ENCODE data around the gene UCK2.

UCK2 gene

DNA sequence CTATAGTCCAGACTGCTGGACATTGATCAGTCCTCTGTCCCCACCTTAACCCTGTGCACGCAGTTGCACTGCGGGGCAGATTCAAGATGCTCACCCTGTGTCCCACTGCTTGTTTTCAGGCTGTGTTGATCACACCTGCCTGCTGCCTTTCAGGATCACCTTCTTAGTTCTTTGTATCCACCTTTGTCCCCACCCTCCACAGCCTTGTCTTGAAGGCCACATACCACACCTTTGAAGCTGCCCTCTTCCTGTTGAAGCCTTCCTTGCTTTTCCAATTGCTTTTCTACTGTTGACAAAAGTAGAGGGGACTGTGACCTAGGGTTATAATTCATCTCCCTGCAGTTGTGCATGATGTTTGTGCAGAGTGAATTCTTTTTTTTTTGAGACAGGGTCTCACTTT, 32.7 kb downstream of the UCK2 start:
- no peak overlapping the region for H3K4me2 ChIP-seq
- no peak overlapping the region for H3K4me3 ChIP-seq
- peaks cover 100% of the 10 kb centered on the region for H4K20me1 ChIP-seq
- H3K9me3 ChIP-seq: no peaks in the 10 kb centered on the region
- peaks cover 59% of the 10 kb centered on the region for H3K4me1 ChIP-seq
- no peak for TF ChIP-seq Cebpa-rat (IDR thresholded peaks at IDR 0.05)
- H3K9ac ChIP-seq: no peak overlapping the region
- H3K27me3 ChIP-seq: no peaks in the 10 kb centered on the region
- peaks cover 21% of the 10 kb centered on the region for H3K36me3 ChIP-seq
- no peak overlapping the region for H3K27ac ChIP-seq

DNA sequence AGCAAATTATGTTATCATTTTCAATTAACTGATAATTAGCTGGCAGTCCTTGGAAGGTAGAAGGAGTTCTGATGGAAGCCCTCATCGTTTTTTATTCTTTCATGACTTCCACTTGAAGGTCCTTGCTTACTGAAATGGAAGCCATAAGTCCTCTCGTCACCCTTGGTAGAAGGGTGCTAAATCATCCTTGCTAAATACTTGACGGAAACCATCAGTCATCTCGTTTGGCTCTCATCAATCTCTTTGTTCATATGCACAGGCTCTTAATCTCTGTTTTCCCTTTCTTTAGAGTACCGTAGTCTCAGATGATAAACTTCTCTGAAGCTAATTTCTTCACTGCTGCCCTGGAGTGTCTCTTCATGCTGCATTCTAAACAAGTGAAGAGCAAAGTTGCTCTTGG, 34.5 kb downstream of the UCK2 start:
- H4K20me1 ChIP-seq: peaks cover 100% of the 10 kb centered on the region
- no peaks in the 10 kb centered on the region for H3K9me3 ChIP-seq
- TF ChIP-seq Cebpa-rat (IDR thresholded peaks at IDR 0.05): no peak
- H3K9ac ChIP-seq: no peak overlapping the region
- no peak overlapping the region for H3K4me3 ChIP-seq
- peak overlapping the region; percentile 52 for H3K4me2 ChIP-seq
- peaks cover 32% of the 10 kb centered on the region for H3K36me3 ChIP-seq
- H3K4me1 ChIP-seq: peaks cover 45% of the 10 kb centered on the region
- H3K27ac ChIP-seq: no peak overlapping the region
- H3K27me3 ChIP-seq: no peaks in the 10 kb centered on the region

DNA sequence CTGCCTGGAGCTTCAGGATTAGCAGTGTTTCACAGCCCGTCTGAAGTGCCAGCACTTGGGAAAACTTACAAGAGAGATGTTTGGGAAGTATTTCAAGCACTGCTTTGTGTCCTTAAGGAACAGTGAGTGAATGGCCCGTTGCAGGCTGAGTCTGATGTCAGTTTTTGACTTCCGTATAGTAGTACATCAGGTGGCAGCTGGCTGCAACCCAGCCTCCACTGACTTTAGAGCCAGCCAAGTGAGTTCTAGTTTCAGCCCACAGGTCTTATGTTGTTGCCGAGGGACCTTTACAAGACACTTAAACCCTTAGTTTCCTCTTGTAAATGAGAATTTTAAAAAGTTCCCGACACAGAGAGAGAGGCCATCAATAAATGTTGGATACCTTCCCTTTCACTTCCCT, 35.0 kb downstream of the UCK2 start:
- Histone ChIP-seq H4K20me1 (peaks cover 100% of the 10 kb centered on the region), H3K36me3 (peaks cover 32% of the 10 kb centered on the region), H3K9me3 (no peaks in the 10 kb centered on the region), H3K27me3 (no peaks in the 10 kb centered on the region), H3K4me2 (peak overlapping the region; percentile 52), H3K9ac (no peak overlapping the region), H3K27ac (no peak overlapping the region), H3K4me3 (no peak overlapping the region), H3K4me1 (peaks cover 40% of the 10 kb centered on the region)
- TF ChIP-seq Cebpa-rat (IDR thresholded peaks at IDR 0.05): no peak

DNA sequence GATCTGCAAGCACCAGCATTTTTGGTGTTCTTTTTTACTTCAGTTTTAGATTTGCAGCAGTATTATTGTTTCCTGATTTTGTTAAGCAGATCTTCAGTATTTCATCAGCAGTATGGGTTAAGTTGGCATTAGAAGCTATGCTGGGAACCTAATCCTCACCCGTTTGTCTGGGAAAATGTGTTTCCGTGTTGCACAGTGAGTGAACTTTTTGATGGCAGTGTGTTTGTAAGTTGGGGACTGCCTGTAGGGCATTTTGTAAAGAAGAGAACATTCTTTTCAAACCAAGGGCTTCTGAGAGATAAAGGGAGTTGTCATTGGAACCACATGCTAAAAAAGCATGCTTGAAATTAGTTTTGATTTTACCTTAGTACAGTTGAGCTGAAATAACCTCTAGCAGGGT, 35.9 kb downstream of the UCK2 start:
- no peak overlapping the region for H3K27ac ChIP-seq

DNA sequence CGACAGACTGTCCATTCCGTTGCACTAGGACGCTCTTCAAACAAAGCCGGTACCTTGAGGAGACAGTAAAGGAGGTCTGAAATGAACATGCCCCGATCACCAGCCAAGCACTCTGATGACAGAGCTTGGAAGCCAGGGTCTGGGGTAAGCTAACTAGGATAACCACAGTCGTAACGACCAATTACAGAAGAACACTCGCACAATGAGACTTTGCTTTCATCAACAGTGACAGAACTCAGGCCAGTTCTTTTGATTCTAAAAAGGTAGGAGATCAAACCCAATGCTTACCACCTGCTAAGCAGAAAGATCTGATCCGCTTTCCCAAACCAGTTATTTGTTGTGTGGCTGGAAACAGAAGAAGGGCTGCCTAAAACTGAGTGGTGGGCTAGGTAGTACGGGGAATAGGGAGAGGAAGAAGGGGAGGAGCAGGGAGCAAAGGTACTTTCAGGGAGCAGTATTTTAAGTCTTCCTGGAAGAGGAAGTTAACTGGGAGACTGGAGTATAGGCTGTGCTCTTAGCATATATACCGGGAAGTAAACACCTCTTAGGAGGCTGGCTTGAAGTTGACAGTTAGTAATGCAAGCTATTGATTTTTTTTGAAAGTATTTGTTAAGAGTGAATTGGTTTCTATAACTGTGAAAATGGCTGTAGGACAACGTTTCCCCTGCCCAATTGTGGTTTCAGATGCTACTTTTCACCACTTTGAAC, 38.4 kb downstream of the UCK2 start:
- TF ChIP-seq Cebpa-rat (IDR thresholded peaks at IDR 0.05): no peak
- Histone ChIP-seq H3K4me1 (peaks cover 54% of the 10 kb centered on the region), H3K4me2 (no peak overlapping the region), H3K4me3 (no peak overlapping the region), H4K20me1 (peaks cover 100% of the 10 kb centered on the region), H3K36me3 (peaks cover 17% of the 10 kb centered on the region), H3K27ac (no peak overlapping the region), H3K27me3 (no peaks in the 10 kb centered on the region), H3K9ac (no peak overlapping the region), H3K9me3 (0 out of 2 replicates have a peak, but pooled peaks cover 7% of the 10 kb centered on the region)

More for the DNA sequence above, 35.9 kb downstream of the UCK2 start:
- Histone ChIP-seq H3K9ac (no peak overlapping the region), H3K9me3 (0 out of 2 replicates have a peak, but pooled peaks cover 7% of the 10 kb centered on the region), H3K4me3 (no peak overlapping the region), H3K4me1 (peaks cover 36% of the 10 kb centered on the region), H4K20me1 (peaks cover 100% of the 10 kb centered on the region), H3K4me2 (no peak overlapping the region), H3K27me3 (no peaks in the 10 kb centered on the region), H3K36me3 (peaks cover 32% of the 10 kb centered on the region)
- TF ChIP-seq Cebpa-rat (IDR thresholded peaks at IDR 0.05): no peak

DNA sequence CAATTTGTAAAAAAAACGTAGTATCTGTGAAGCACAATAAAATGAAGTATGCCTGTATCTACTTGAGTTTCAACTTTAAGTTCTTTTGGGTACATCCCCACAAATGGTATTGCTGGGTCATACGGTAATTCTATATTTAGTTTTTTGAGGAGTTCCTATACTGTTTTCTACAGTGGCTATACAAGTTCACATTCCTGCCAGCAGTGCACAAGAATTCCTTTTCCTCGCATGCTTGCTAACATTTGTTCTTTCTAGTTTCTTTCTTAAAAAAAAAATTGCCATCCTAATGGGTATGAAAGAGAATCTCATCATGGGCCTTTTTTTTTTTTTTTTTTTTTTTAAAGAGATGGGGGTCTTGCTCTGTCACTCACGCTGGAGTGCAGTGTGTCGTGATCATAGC, 41.9 kb downstream of the UCK2 start:
- peaks cover 98% of the 10 kb centered on the region for H4K20me1 ChIP-seq
- no peak overlapping the region for H3K9ac ChIP-seq
- no peak overlapping the region for H3K4me3 ChIP-seq
- TF ChIP-seq Cebpa-rat (IDR thresholded peaks at IDR 0.05): no peak
- H3K9me3 ChIP-seq: peaks cover 26% of the 10 kb centered on the region
- H3K27ac ChIP-seq: no peak overlapping the region
- H3K36me3 ChIP-seq: peaks cover 22% of the 10 kb centered on the region
- peaks cover 9% of the 10 kb centered on the region; the same call in 1 of the 2 replicates for H3K27me3 ChIP-seq
- peaks cover 59% of the 10 kb centered on the region for H3K4me1 ChIP-seq
- peak overlapping the region; percentile 85 for H3K4me2 ChIP-seq

DNA sequence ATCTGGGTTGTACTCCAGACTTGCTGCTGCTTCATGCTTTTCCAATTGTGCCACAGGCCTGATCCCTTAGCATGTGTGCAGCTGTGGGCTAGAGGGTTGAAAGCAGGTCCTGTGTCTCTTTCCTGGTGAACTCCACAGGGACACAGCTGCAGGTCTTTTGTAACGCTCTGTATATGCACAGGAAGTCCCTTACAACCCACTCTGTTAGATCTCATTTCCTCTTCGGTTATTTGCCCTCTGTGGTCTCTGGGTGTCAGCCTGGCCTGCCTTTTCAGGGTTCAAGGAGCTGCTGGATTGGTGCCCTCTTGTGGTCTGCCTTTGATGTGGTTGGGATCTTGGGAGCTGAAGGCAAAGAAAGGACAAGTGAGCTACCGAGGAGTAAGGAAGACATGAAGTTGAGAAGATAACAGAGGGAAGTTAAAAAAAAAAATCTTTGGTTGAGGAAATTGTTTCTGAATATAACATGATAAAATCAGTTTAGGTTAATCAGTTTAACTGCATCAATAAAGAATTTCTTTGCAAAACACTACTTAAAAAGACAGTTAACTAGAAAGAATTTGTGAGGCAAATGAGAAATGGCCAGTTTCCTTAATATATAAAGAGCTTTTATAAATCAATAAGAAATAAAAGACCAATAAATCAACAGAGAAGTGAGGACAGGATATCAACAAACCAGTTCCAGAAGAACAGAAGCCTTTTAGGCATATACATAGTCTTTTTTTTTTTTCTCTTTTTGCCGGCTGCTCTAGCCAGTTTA, 44.1 kb downstream of the UCK2 start:
- TF ChIP-seq Cebpa-rat (IDR thresholded peaks at IDR 0.05): peak; percentile 73
- Histone ChIP-seq H3K9ac (no peak overlapping the region; the same call in 1 of the 2 replicates), H3K27me3 (peaks cover 9% of the 10 kb centered on the region; the same call in 1 of the 2 replicates), H4K20me1 (peaks cover 98% of the 10 kb centered on the region), H3K4me3 (no peak overlapping the region; the same call in 1 of the 2 replicates), H3K9me3 (peaks cover 26% of the 10 kb centered on the region), H3K4me2 (peak overlapping the region; percentile 85), H3K27ac (peak overlapping the region; percentile 74), H3K36me3 (peaks cover 8% of the 10 kb centered on the region), H3K4me1 (peaks cover 75% of the 10 kb centered on the region)

DNA sequence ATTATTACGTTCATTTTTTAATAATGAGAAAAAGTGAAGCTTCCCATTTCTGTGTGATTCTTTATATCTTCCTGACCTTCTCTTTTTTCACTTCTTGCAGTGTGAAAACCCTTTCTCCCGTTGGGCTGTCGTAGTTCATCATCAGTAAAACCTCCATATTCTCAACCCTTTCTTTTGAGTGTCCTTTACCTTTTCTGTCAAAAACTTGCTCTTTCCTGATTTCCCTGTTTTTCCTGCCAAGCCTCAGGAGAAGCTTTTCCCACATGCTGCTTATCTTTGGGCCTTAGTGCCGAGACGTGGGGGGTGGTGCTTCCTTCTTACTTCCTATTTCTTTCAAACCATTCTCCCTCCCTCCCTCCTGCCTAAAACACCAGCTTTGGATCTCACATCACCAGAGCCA, 46.1 kb downstream of the UCK2 start:
- Histone ChIP-seq H3K4me3 (no peak overlapping the region), H3K4me2 (no peak overlapping the region; the same call in 1 of the 2 replicates), H3K9me3 (peaks cover 39% of the 10 kb centered on the region)

DNA sequence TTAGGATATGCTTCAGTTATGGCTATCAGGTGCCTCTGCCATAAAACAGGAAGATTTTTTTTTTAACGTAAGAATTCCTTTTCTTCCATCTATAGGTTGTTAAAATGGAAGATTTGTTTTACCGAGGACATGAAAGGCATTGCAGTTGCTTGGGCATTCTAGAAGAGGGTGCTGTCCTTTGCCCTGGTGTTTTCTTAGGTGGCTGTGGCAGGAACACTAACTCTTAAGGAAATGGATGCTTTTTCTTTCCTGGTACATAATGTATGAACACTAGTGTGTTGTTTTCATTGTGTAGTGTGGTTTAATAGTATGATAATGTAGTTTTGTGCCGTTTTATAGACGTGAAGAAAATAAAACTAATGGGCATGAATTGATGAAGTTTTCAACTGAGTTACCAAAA, 47.2 kb downstream of the UCK2 start:
- peaks cover 9% of the 10 kb centered on the region; the same call in 1 of the 2 replicates for H3K27me3 ChIP-seq
- peaks cover 67% of the 10 kb centered on the region for H3K4me1 ChIP-seq
- H3K9me3 ChIP-seq: peaks cover 46% of the 10 kb centered on the region
- no peak overlapping the region for H3K27ac ChIP-seq
- H4K20me1 ChIP-seq: peaks cover 98% of the 10 kb centered on the region
- H3K36me3 ChIP-seq: peaks cover 29% of the 10 kb centered on the region
- TF ChIP-seq Cebpa-rat (IDR thresholded peaks at IDR 0.05): no peak
- no peak overlapping the region for H3K9ac ChIP-seq
- no peak overlapping the region for H3K4me3 ChIP-seq
- peak overlapping the region; percentile 78 for H3K4me2 ChIP-seq

More for the DNA sequence above, 46.1 kb downstream of the UCK2 start:
- Histone ChIP-seq H4K20me1 (peaks cover 98% of the 10 kb centered on the region), H3K9ac (no peak overlapping the region), H3K27me3 (peaks cover 9% of the 10 kb centered on the region; the same call in 1 of the 2 replicates), H3K36me3 (peaks cover 22% of the 10 kb centered on the region), H3K27ac (no peak overlapping the region), H3K4me1 (peaks cover 78% of the 10 kb centered on the region)
- no peak for TF ChIP-seq Cebpa-rat (IDR thresholded peaks at IDR 0.05)

DNA sequence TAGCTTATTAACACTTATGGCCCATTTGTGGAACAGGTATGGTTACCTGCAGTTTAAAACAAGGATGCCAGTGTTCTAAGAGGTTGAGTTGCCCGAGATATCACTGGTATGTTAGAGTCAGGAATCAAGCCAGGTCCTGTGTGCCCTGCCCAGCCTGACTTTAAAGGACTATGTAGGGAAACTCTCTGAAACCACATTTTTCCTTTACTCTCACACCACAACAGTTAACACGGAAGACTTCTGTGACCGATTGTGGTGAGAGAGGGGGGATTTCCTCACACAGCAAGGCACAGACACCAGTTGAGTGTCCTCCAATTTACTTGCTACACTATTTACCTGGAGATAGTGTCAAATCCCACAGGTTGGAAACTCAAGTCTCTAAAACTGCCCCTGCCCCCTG, 47.8 kb downstream of the UCK2 start:
- Histone ChIP-seq H3K4me2 (peak overlapping the region; percentile 78), H3K27ac (no peak overlapping the region), H3K9me3 (peaks cover 46% of the 10 kb centered on the region), H3K4me3 (no peak overlapping the region), H3K27me3 (peaks cover 9% of the 10 kb centered on the region; the same call in 1 of the 2 replicates), H4K20me1 (peaks cover 98% of the 10 kb centered on the region), H3K4me1 (peaks cover 62% of the 10 kb centered on the region), H3K36me3 (peaks cover 29% of the 10 kb centered on the region), H3K9ac (no peak overlapping the region)
- TF ChIP-seq Cebpa-rat (IDR thresholded peaks at IDR 0.05): no peak

Data from BLaER1 (cell line).